ENCODE measurements around the gene CD52.

Gene CD52

GRCh38 chr1:26317612-26318337, at the start of gene CD52:
TSS of gene CD52 (plus strand) at chr1:26317958. CDS start at chr1:26318018, 60 bp downstream.
- DNase-seq (ENCODE audit: low read depth): peak; percentile 58

- DNase-seq (ENCODE audit: low read depth): no peak
Observed at GRCh38 chr1:26268290-26269197, 49.2 kb upstream of the CD52 start.

- no peak for DNase-seq (ENCODE audit: low read depth)
Observed at GRCh38 chr1:26269198-26269550, 48.6 kb upstream of the CD52 start.

- no peak for DNase-seq (ENCODE audit: low read depth)
Observed at GRCh38 chr1:26274801-26275425, 42.8 kb upstream of the CD52 start.

GRCh38 chr1:26275580-26276431, 42.0 kb upstream of the CD52 start:
- peak; percentile 58 for DNase-seq (ENCODE audit: low read depth)

- DNase-seq (ENCODE audit: low read depth): no peak
Observed at GRCh38 chr1:26276432-26276838, 41.3 kb upstream of the CD52 start.

GRCh38 chr1:26277261-26277661, 40.5 kb upstream of the CD52 start:
- DNase-seq (ENCODE audit: low read depth): no peak

GRCh38 chr1:26277719-26278118, 40.0 kb upstream of the CD52 start:
- no peak for DNase-seq (ENCODE audit: low read depth)

GRCh38 chr1:26278303-26278702, 39.5 kb upstream of the CD52 start:
- DNase-seq (ENCODE audit: low read depth): no peak

GRCh38 chr1:26278724-26279455, 38.9 kb upstream of the CD52 start:
- no peak for DNase-seq (ENCODE audit: low read depth)

- DNase-seq (ENCODE audit: low read depth): peak; percentile 74
Observed at GRCh38 chr1:26279456-26280332, 38.1 kb upstream of the CD52 start, which contains the start of gene SH3BGRL3. TSS of gene SH3BGRL3 (plus strand) at chr1:26280086. CDS start at chr1:26280156, 70 bp downstream.

GRCh38 chr1:26280333-26281042, 37.3 kb upstream of the CD52 start:
- no peak for DNase-seq (ENCODE audit: low read depth)

GRCh38 chr1:26281091-26281958, 36.4 kb upstream of the CD52 start:
- no peak for DNase-seq (ENCODE audit: low read depth)

GRCh38 chr1:26281971-26282370, 35.8 kb upstream of the CD52 start:
- DNase-seq (ENCODE audit: low read depth): no peak

- DNase-seq (ENCODE audit: low read depth): no peak
Observed at GRCh38 chr1:26282401-26282918, 35.3 kb upstream of the CD52 start.

- no peak for DNase-seq (ENCODE audit: low read depth)
Observed at GRCh38 chr1:26283279-26283853, 34.4 kb upstream of the CD52 start.

GRCh38 chr1:26283871-26284596, 33.7 kb upstream of the CD52 start:
- no peak for DNase-seq (ENCODE audit: low read depth)
